NT2/D1 (cell line): ENCODE results near the gene NKAIN2.

ENCODE experiments used
- SUZ12 ChIP-seq: IDR thresholded peaks from 2 replicates; pipeline ENCODE4 v1.6.1; 2011; ENCODE audit not compliant: insufficient read length, insufficient read depth; ENCODE audit errors: extremely low read depth
- YY1 ChIP-seq: IDR thresholded peaks from 2 replicates; pipeline ENCODE4 v1.6.1; 2011; ENCODE audit not compliant: insufficient read length, insufficient read depth

GRCh38 chr6:124076336-124077048 is 272.8 kb downstream of the NKAIN2 start:
- no peak for TF ChIP-seq SUZ12
- no peak for TF ChIP-seq YY1
